GM19397 (cell line): ENCODE results near the gene ZNF526.

Experiments used
- ATAC-seq: cut with Tn5 transposase; IDR thresholded peaks from one replicate; pipeline ENCODE4 v1.9.1; 2021; ENCODE audit warnings: mild to moderate bottlenecking, moderate library complexity; ENCODE audit not compliant: unreplicated experiment

The ZNF526 gene

DNA sequence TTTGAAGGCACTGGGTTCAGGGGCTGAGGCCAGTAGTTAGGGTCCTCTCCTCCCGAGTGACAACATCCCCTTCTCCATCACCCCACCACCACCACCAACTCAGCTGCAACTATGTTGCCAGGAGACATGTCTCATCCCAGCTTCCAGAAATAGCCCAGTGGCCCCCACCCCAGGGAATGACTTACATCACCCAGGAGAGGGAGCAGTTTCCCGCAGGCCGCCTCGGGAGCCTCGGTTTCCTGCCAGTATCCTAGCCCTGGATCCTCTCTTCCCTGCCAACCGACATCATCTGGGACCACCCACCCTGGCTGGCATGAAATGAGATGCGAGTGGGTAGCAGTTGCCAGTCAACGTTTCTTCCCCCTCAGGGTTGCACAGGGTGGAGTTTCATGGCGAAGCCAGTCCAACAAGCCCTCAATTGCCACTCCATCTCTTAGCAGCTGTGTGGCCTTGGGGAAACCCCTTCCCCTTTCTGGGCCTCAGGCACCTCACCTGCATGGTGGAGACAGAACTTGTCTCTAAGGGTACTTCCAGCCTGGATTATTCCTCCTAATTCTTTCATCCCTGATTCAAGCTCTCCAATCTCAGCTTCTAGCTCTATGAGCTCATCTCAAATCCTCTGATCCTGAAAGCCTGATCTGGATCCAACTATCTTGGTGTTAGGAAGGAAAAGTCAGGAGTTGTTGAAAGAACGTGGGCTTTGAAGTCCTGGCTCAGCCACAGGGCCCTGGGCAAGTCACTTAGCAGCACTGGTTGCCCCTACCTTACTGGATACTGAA is 26.2 kb downstream of the ZNF526 start:
- no peak for ATAC-seq

DNA sequence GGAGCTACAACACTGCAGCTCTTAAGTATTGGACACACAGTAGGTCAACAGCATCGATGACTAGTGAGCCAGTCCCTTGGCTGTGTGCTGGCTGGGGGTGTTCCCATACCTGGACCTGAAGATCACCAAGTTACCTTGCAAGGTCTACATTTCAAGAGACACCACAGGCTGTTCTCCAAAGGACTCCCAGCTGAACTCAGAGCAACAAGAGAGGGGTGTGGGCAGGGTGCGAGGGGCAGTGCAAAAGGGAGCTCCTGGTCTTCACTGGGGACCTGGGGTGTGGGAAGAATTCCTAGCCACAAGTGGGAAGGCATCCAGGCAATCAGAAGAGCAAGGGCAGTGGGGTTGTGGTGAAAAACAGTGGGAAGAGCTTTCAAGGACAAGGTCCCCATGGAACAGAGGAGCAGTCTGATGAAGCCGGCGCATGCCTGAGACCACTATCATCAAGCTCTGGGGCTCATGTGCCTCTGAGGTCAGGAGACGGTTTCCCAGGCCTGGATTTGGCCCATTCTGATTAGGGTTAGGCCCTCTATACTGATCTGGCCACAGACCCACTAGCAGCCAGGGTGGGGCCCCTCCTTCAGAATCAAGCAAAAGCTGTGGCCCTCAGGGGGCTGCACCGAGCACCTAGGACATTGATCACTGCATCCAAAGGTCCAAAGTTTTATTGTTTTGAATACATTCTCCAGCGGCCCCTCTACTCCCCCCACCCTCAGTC is 27.0 kb downstream of the ZNF526 start:
- ATAC-seq: no peak

DNA sequence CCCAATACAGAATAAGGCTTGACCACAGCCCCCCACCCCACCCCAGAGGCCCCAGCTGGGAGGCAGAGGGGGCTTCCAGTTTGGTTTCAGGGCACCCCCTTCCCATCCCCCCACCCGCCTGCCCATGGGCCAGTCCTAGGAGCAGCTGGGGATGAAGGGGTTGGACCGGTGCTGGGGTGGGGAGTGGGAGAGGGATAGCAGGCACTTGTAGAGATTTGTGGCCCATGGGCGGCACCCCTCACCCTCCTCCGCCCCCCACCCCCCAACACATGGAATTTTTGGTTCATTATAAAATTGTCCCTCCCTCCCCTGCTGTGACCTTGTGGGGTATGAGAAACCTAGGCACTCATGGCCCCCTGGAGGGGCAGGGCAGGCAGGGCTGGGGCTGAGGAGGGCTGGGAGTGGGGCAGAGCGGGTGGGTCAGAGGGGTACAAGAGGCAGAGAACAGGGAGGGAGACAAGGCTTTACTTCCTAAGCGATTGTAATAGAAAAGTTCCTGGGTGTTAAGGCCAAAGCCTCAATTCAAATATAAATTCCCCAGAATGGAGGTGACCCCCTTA is 27.6 kb downstream of the ZNF526 start:
- ATAC-seq: no peak

DNA sequence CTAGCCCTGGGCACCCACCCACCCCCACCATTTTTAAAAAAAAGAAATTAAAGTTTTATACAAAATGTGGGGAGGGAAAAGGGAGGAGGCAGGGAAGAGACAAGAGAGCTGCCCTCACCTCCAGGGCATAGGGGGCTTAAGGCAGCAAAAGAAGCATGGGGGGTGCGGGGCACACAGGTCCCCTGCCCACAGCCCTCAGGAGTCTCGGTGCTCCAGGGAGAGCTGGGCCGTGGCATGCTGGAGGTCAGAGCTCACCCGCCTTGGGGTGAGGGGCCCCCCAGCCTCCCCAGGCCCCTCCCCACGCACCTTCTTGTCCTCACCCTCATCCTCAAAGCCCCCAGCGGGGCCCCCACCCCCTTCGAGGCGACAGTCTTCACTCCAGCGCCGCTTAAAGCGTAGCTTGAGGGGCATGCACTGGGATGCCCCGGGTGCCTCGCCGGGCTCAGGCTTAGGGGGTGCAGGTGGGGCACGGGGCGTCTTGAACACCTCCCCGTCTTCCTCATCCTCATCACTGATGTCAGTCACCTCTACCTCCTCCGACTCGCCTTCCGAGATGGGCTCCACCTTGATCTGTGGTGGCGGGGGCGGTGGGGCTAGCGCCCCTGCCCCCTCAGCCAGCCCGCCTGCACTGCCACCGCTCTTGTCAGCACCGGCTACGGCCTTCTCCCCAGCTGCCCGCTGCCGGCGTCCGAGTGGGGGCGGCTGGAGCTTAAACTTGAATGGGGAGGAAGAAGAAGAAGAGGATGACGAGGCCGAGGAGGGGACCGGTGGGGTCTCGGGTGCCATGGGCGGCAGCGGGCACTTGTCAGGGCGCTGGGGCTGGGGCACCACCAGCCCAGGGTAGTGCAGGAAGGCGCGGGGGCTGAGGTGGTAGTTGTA is 28.4 kb downstream of the ZNF526 start:
- ATAC-seq: no peak

DNA sequence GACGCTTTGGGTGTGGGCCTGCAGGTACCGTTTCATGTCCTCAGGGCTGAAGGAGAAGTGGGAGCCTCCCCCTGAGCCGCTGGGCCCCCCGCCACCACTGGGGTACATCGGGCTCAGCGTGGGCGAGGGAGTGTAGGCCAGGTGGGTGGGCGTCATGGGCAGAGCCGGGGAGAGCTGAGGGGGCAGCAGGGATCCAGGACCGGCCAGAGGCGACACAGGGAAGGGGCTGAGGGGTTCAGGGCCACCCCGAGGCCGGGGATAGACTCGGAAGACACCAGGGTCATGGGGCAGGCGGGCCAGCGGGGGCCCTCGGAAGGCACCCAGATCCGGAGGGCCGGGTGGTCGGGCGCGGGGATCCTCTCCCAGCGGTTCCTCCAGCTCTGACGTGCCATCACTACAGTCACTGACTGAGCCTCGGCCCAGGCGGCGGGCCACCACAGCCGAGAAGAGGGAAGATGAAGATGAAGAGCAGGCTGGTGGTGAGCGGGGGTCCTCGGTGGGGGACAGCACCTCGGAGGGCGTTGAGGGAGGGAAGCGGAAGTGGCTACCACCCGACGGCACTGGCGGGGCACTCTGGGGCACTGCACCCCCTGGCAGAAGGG is 29.1 kb downstream of the ZNF526 start:
- no peak for ATAC-seq

DNA sequence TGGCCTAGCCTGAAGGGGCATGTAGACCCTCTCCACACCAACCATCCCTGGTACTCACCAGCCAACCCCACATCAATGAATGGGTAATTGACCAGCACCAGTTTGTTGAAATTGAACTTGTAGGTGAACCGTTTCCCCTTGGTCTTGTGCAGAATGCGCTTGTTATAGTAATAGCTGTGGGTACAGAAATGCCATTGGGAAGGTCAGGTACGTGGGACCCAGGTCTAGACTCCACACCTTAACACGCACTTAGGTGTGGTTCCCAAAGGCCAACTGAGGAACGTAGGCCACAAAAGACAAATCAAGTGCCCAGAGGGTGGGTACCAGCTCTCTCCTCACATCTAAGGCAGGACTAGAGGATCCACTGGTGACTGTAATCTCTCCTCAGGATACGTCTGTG is 29.7 kb downstream of the ZNF526 start:
- ATAC-seq: no peak

DNA sequence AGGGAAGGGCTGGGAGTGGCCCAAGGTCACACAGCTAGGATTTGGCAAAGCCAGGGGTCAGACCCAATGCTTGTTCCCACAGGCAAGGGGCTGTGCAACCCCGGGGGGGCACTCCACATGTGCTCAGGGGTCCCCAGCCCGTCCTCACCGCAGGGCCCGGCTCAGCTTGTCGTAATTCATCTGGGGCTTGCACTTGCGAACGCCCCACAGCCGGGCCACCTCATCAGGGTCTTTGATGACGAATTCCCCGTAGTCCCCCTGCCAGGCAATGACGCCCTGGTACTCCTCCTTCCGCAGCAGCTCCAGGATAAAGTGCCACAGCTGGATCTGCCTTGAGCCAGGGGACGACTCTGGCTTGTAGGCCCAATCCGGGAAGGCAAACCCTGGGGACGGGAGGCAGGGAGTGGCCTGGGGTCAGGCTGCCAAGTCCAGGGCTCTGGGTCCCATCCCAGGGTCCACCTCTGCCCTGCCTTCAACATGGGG is 30.1 kb downstream of the ZNF526 start:
- no peak for ATAC-seq

DNA sequence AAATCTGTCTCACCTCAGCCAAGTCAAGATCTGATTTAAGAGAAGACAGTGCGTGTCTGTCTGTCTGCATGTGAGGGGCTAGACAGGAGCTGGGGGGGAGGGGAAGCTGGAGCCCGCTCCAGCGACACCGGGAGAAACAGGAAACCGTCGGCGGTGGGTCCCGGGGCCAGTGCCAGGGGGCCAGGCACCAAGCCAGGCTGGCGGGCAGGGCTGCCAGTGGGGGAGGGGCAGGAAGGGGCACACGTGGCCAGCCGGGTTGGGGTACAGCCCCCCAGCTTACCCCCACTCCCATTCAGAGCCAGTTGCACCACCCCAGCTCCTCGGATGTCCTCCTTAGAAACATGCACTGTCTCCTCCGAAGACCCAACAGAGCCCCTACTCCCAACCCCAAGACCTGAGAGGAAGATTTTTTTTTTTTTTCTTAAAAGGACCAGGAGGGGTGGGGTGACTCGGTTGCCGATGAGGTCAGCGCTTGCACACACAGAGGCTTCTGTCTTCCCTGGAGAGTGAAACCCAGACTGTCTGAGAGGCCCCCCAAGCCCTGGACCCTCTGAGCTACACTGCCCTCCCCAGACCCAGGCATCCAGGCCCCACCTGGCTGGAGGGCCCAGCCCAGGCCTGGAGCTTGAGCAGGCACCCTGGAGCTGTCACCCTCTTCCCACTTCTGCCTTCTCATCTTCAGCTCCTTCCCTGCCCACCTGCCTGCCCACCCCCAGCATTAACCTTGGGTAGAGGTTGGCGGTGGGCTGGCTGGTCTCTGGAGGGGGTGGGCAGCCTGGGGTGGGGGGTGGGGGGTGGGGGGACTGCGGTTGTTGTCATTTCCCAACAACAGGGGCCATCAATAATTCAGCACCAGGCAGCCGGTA is 30.8 kb downstream of the ZNF526 start:
- no peak for ATAC-seq

DNA sequence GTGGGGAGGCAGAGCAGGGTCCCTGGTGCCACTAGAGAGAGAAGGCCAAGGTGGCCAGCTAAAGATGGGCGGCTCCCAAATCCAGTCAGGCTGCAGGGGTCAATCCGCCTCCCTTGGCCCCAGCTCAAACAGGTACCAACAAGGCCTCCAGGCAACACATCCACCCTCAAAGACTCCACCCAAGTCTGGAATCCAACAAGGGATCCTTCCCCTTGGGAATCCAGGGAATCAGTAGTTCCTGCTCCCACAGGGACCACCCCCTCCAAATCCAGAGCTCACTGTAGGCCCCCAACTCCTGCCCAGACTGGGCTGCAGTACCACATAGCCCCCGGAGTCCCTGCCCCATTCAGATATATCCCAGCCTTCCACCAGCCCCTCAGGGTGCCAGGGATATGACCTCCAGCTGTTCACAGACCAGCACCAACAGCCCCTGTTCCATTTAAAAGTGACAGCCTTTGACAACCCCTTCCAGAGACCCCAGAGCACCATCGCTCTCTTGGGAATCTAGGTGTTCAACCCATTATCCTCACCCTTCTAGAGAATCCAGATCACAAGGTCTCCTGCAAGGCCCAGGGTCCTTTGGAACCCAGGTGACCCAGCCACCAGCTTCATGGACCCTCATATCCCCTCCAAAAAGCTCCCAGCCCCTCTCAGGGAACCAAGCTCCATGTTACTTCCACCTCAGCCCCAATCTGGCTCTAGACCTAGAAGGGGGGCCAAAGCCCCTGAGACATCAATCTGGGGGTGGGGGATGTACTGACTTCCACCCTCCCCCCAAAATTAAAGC is 31.7 kb downstream of the ZNF526 start:
- ATAC-seq: no peak

DNA sequence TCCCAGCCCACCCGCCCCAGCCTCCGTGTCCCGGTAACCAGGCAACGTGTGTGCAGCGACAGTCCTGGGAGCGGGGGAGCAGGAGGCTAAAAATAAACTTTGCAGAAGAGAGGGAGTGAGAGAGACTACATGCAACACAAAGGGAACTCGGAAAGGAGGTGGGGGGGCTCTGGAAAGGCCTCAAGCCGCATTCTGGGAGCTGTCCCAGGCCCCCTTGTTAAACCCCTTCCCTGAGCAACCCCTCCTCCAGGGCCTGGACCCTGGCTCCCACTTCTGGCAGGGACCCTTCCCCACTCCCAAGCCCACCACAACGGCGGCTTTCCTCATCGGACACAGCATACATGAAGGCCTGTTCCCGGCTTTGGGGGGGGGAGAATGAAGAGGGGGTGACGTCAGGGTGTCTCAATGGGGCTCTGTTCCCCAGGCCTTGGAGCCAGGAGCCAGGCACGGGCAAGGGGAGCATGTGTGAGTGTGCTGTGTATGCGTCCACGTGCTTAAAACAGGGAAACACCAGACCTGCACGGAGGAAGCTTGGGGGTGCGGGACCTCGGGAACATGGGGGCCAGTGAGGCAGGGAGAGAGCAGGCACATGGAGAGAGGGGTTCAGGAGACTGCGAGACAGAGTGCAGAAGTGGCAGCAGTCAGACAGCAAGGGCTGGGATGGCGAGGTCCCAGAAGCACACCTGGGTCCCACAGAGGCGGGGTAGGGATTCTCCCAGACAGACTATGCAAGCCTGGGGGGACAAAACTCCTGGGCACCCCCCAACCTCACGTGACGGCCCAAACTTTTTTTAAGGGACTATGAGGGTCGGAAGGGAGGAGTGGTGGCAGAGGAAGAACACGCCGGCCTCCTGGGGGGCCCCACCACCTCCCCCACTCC is 32.5 kb downstream of the ZNF526 start:
- ATAC-seq: no peak

DNA sequence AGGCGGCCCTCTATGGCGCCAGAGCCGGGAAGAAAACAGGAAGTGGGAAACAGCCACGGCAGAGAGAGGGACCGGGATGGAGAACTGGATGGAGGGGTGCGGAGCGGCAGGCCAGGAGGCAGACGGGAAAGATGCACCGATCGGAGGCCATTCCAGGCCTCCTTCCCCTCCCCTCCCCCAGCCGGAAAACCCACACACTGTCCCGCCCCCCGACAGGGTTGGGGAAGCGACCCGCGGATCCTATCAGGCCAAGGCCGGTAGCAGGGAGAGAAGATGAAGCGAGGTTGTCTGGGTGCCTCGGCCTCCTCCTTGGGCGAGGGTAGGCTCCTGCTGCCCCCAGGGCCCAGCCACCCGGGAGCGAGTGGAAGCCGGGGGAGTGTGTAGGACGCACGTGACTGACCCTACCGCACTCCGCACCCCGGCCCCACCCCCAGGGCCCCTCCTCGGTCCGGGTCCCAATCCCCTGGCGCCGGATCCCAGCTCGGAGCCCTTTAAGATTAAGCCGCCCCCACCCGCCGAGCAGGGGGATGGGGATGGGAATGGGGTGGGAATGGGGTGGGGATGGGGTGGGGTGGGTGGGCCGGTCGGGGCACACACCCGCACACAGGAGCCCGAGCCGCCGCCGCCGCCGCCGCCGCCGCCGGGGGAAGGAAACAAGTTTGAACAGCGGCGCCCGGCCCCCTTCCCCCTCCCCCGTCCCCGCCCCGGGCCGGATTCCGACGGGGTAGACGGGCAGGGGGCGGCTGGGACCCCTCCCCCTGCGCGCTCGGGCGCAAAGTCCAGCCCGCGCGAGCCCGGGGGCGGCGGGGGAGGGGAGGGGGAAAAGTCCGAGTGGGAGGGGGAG is 33.4 kb downstream of the ZNF526 start:
- peak; percentile 23 for ATAC-seq

DNA sequence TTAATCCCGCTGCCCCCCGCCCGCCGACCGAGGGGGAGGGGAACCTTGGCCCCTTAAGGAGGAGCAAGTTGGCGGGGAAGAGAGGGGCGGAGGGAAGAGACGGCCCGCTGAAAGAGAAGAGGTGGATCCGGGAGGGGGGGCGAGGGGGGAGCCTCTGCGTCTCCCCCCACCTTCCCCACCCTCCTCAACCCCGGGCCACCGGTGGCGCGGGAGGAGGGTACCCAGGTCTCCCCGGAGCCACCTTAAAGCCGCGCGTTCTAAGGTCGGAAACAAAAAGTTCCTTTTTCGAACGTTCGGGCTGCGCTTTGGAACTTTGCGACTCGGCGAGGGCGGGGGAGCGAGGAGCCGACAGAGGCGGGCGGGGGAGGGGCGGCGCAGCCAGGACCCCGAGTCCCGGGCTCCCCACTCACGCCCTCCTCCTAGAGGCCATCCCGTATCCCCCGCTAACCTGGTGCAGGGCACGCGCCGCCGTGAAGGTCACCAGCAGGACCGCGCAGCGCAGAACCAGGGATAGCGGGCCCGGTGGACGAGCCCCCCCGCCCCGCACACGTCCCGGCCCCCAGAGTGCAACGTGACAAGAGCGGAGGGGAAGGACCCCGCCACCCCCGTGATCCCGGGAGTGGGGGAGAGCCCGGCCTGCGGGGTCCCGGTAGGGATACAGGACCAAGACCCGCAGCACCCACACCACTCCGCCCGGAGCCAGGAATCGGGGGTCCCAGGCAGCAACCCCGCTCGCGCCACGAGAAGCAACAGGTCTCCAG is 34.2 kb downstream of the ZNF526 start:
- peak; percentile 36 for ATAC-seq

DNA sequence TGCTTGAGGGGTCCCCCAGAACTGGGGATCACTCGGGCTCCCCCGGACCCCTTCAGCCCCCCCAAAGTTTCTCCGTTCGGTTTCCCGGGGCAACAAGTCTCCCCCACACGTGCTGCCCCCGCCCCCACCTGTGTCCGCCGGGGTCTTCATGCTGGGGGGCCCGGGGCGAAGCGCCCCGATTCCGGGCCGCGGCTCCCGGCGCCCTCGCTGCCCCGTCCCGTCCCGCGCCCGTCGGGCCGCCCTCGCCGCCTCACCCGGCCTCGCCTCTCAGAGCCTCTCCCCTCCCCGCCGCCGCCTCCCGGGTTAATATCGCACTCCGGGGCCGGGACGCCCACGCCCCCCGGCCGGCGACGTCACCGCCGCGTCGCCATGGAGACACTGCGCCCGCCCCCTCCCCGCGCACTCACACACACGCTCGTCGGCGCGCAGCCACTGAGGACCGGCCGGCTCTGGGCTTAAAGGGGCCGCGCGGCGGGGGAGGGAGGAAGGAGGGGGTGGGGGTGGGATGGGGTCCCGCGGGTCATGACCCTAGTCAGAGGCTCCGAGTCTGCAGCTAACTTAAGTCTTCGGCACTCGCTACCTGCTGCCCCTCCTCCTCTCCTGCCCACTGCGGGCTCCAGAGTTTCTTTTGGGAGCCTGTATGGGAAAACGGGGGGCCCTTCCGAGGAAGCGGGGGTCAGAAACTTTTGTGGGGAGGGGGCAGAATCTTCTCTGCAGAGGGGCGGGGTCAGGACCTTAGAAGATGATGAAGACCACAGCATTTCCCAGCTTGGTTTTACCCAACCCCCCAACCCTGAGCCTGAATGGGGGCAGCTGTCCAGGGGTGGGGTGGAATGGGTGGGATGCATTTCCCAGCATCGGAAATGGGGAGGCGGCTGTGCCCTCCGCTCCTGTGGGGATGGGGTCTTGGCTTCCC is 35.0 kb downstream of the ZNF526 start, which contains the start of gene ERF:
Gene ERF, minus strand, starts transcription at position 279 of the 916 bp plus-strand sequence. Its CDS starts 129 bp downstream, at position 150.
- ATAC-seq: peak; percentile 59

DNA sequence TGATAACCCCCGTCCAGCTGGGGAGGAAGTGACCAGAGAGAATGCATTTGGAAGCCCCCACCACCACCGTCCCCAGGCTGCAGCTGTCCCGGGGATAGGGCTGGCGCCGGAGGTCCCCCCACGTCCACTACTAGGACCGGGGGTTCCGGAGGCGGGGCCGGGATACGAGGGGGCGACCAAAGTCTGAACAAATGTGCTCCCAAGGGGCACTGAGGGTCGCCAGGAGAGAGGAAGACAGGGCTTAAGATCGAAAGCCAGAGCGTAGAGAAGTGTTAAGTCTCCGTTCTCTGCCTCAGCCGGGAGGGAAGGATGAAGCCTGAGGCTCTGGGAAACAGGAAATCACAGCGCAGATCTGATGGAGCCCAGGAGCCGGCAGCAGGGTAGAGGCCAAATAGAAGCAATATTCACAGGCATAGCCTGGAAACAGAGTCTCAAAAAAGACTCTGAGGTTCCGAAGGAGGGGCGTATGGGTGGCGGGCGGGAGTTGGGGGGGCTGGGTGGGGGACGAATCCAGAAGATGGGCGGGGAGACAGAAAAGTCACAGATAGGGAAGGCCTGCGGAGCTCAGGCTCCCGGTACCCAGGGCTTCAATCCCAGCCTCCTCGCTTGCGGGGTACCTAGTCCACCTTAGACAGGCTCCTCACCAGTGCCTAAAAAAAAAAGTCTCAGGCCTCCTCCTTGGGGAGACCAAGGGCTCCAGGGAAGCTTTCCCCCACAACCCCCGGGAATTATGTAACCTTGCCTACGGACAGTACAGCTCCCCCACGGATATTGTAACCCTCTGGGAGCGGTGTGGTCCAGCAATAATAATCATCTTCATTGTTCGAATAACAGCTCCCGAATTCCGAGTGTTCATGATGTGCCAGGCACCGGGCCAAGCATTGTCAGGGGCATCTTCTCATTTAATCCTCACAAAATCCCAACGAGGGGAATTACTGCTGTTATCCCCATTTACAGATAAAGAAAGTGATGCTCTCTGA is 35.9 kb downstream of the ZNF526 start:
- no peak for ATAC-seq
